SK-N-SH (cell line): ENCODE data around the gene SLC25A42. TPM values are rescaled to one million over a fixed set of nuclear protein-coding genes. Genes with fewer than 3 reads are reported as not detected.

Experiments
- CTCF ChIA-PET: fragments of 300-600, 350-600 bp; formaldehyde crosslinking; extraction: SDS; loops from one replicate; lab custom pipeline; 2021; lab: Yijun Ruan, JAX
- POLR2A ChIA-PET: fragments of 350-600 bp; sonication (Branson Sonifier 250); formaldehyde crosslinking; extraction: SDS; loops from one replicate; lab custom pipeline; 2020; ENCODE audit warnings: antibody characterized with exemption, inconsistent platforms; lab: Yijun Ruan, JAX
- DNase-seq: peaks from one replicate; pipeline ENCODE4 v3.0.0; 2012
- H2AFZ ChIP-seq: fragments of 200-600 bp; sonication (generic); 2 replicates; pipeline ENCODE4 v1.8.1; 2016; ENCODE audit warnings: antibody characterized with exemption, mild to moderate bottlenecking, low read depth
- H3F3A ChIP-seq: fragments of 200-600 bp; sonication (generic); replicated peaks from 2 replicates; pipeline ENCODE3; 2016; ENCODE audit warnings: antibody characterized with exemption, mild to moderate bottlenecking; ENCODE audit not compliant: insufficient read depth
- H3K27ac ChIP-seq, 2 experiments: fragments of 200-500 bp in 1 of 2; fragments of 200-600 bp in 1 of 2; sonication (Bioruptor generic) in 1 of 2; sonication (generic), shearing (Covaris generic) in 1 of 2; 2 replicates each; pipeline versions ENCODE4 v1.5.1 to v1.6.1; 2014 to 2016; ENCODE audit warnings: low read depth in 2 of 2, inconsistent platforms in 1 of 2, low read length in 1 of 2, mild to moderate bottlenecking in 1 of 2, mixed read lengths in 1 of 2
- H3K27me3 ChIP-seq: fragments of 200-600 bp; sonication (generic), shearing (Covaris generic); 2 replicates; pipeline ENCODE4 v1.6.1; 2016; ENCODE audit warnings: mixed run types; ENCODE audit not compliant: insufficient read depth
- H3K36me3 ChIP-seq, 2 experiments: fragments of 200-500 bp in 1 of 2; fragments of 200-600 bp in 1 of 2; sonication (Bioruptor generic) in 1 of 2; sonication (generic) in 1 of 2; replicated peaks in 1 of 2; 2 replicates each; pipeline versions ENCODE3 to v1.5.1; 2014 to 2016; ENCODE audit warnings: low read length in 1 of 2, mild to moderate bottlenecking in 1 of 2; ENCODE audit not compliant: insufficient read depth in 2 of 2, control insufficient read depth in 1 of 2
- H3K4me1 ChIP-seq, 2 experiments: fragments of 200-500 bp in 1 of 2; fragments of 200-600 bp in 1 of 2; sonication (Bioruptor generic) in 1 of 2; sonication (generic), shearing (Covaris generic) in 1 of 2; 2 replicates each; pipeline versions ENCODE4 v1.5.1 to v1.6.1; 2014 to 2016; ENCODE audit warnings: low read depth in 1 of 2, low read length in 1 of 2, mixed run types in 1 of 2; ENCODE audit not compliant: insufficient read depth in 2 of 2, control insufficient read depth in 1 of 2
- H3K4me2 ChIP-seq: fragments of 200-600 bp; sonication (generic), shearing (Covaris generic); 2 replicates; pipeline ENCODE4 v1.6.1; 2017; ENCODE audit warnings: mixed run types
- H3K4me3 ChIP-seq, 2 experiments: fragments of 200-500 bp in 1 of 2; fragments of 200-600 bp in 1 of 2; sonication (Bioruptor generic) in 1 of 2; sonication (generic), shearing (Covaris generic) in 1 of 2; 2 replicates each; pipeline versions ENCODE4 v1.5.1 to v1.8.1; 2014 to 2016; ENCODE audit warnings: low read depth in 2 of 2, inconsistent platforms in 1 of 2, low read length in 1 of 2, mild to moderate bottlenecking in 1 of 2, mixed read lengths in 1 of 2, moderate library complexity in 1 of 2
- H3K79me2 ChIP-seq: fragments of 200-600 bp; sonication (generic); 2 replicates; pipeline ENCODE4 v1.8.1; 2017; ENCODE audit warnings: mild to moderate bottlenecking; ENCODE audit not compliant: insufficient read depth
- H3K9ac ChIP-seq: fragments of 200-600 bp; sonication (generic); 2 replicates; pipeline ENCODE4 v1.6.1; 2017; ENCODE audit warnings: mixed run types
- H3K9me2 ChIP-seq: fragments of 200-600 bp; sonication (generic); 2 replicates; pipeline ENCODE4 v1.6.1; 2017; ENCODE audit warnings: mixed run types
- H3K9me3 ChIP-seq: fragments of 200-600 bp; sonication (generic); 2 replicates; pipeline ENCODE4 v1.6.1; 2017; ENCODE audit warnings: mixed run types, mild to moderate bottlenecking, moderate library complexity
- H4K20me1 ChIP-seq: fragments of 200-600 bp; sonication (generic); 2 replicates; pipeline ENCODE4 v1.6.1; 2017; ENCODE audit warnings: mild to moderate bottlenecking, mixed run types; ENCODE audit not compliant: insufficient read depth
- EZH2phosphoT487 ChIP-seq: fragments of 200-600 bp; sonication (generic); IDR thresholded peaks from 2 replicates; pipeline ENCODE4 v1.6.1; 2017; ENCODE audit warnings: low read depth, mixed run types, mild to moderate bottlenecking, antibody characterized with exemption, moderate library complexity, borderline replicate concordance
- MEF2A ChIP-seq: IDR thresholded peaks from 2 replicates; pipeline ENCODE4 v1.4.0; 2012; ENCODE audit warnings: low read depth, borderline replicate concordance
- MXI1 ChIP-seq: IDR thresholded peaks from 2 replicates; pipeline ENCODE4 v1.6.1; 2012; ENCODE audit warnings: mild to moderate bottlenecking, low read depth, low read length, improper control_type of control experiment
- RAD21 ChIP-seq: IDR thresholded peaks from 2 replicates; pipeline ENCODE4 v1.6.1; 2012; ENCODE audit warnings: mild to moderate bottlenecking, low read length
- USF1 ChIP-seq: IDR thresholded peaks from 2 replicates; pipeline ENCODE4 v1.4.0; 2012; ENCODE audit warnings: low read depth, borderline replicate concordance
- USF2 ChIP-seq: fragments of 150-350 bp; IDR thresholded peaks from 2 replicates; pipeline ENCODE4 v1.6.1; 2017; ENCODE audit warnings: antibody characterized with exemption, low read length, low read depth, borderline replicate concordance
- ZBTB33 ChIP-seq: IDR thresholded peaks from 2 replicates; pipeline ENCODE4 v1.4.0; 2012; ENCODE audit warnings: low read depth, borderline replicate concordance
- WGBS: methylation state at CpG from one replicate; pipeline ENCODE4 v1.1.6; 2017; ENCODE audit warnings: low lambda C conversion rate; 5-methylcytosine and 5-hydroxymethylcytosine counted together
- polyA plus RNA-seq, 3 experiments: library from polyadenylated mRNA; depleted of rRNA; stranded (reverse); fragments of >200 nt; gene quantifications; 2 replicates each; pipeline ENCODE4 v1.2.3, GENCODE V29; 2012
- TF ChIP-seq, protein P1 (sequence below): fragments of 200-600 bp; sonication (generic); IDR thresholded peaks from 2 replicates; pipeline ENCODE4 v1.6.1; 2017; ENCODE audit warnings: antibody characterized with exemption, mild to moderate bottlenecking, moderate library complexity

SLC25A42 gene
- polyA plus RNA-seq, 1 of the 3 experiments (the other 2 are of a cell fraction): 6.1 TPM

DNA sequence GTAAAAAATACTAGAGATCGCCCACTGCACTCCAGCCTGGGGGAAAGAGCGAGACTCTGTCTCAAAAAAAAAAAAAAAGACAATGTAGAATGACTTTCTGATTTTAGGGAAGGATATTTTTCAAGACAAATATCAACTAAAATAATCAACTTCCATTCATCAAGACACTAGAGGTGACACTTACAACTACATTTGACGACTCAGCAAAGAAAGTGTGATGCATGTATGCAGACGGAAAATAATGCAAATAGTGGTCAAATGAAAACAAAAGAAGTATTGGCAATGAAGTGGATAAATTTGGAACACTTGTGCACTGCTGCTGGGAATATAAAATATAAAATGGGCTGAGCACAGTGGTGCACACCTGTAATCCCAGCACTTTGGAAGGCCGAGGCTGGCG is 62.3 kb downstream of the SLC25A42 start:
- H3K4me1 ChIP-seq: no peaks in the 10 kb centered on the region
- ChIA-PET POLR2A (no interaction called here), CTCF (no interaction called here)
- H3K27ac ChIP-seq: no peak overlapping the region
- no peak overlapping the region for H3K4me3 ChIP-seq
- H3K79me2 ChIP-seq: no peaks in the 10 kb centered on the region
- H3K4me2 ChIP-seq: no peak overlapping the region
- peaks cover 0 to 8% of the 10 kb centered on the region in 2 experiments for H3K36me3 ChIP-seq
- H4K20me1 ChIP-seq: no peaks in the 10 kb centered on the region
- H3K9me3 ChIP-seq: peaks cover 4% of the 10 kb centered on the region; the same call in 1 of the 2 replicates
- no peak for DNase-seq
- H3F3A ChIP-seq: no peaks in the 10 kb centered on the region
- no peak overlapping the region for H2AFZ ChIP-seq
- no peaks in the 10 kb centered on the region for H3K9me2 ChIP-seq
- WGBS: 95% methylated on average over 6 of the region's 6 CpGs
- H3K27me3 ChIP-seq: no peaks in the 10 kb centered on the region
- H3K9ac ChIP-seq: no peak overlapping the region
- TF ChIP-seq, protein P1, sequence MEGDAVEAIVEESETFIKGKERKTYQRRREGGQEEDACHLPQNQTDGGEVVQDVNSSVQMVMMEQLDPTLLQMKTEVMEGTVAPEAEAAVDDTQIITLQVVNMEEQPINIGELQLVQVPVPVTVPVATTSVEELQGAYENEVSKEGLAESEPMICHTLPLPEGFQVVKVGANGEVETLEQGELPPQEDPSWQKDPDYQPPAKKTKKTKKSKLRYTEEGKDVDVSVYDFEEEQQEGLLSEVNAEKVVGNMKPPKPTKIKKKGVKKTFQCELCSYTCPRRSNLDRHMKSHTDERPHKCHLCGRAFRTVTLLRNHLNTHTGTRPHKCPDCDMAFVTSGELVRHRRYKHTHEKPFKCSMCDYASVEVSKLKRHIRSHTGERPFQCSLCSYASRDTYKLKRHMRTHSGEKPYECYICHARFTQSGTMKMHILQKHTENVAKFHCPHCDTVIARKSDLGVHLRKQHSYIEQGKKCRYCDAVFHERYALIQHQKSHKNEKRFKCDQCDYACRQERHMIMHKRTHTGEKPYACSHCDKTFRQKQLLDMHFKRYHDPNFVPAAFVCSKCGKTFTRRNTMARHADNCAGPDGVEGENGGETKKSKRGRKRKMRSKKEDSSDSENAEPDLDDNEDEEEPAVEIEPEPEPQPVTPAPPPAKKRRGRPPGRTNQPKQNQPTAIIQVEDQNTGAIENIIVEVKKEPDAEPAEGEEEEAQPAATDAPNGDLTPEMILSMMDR: no peak
- no peak for TF ChIP-seq EZH2phosphoT487
- TF ChIP-seq, all 33 proteins: peak for 0

- Histone ChIP-seq H3K4me3 (no peak overlapping the region), H3K4me1 (peaks cover 0 to 1% of the 10 kb centered on the region in 2 experiments; a peak in 1 of 4 replicates), H2AFZ (no peak overlapping the region), H3K79me2 (no peaks in the 10 kb centered on the region), H4K20me1 (no peaks in the 10 kb centered on the region), H3F3A (no peaks in the 10 kb centered on the region), H3K27me3 (no peaks in the 10 kb centered on the region), H3K9ac (no peak overlapping the region), H3K9me3 (no peaks in the 10 kb centered on the region), H3K4me2 (no peak overlapping the region), H3K36me3 (peaks cover 0 to 5% of the 10 kb centered on the region in 2 experiments), H3K27ac (no peak overlapping the region), H3K9me2 (no peaks in the 10 kb centered on the region)
- ChIA-PET POLR2A (no interaction called here), CTCF (interaction anchor here (0.7 kb wide), 1 partner anchor 14 kb away, joined by 3 read pairs; no protein-coding TSS in a partner anchor)
- 78% methylated on average over 3 of the region's 3 CpGs for WGBS
- no peak for DNase-seq
- TF ChIP-seq RAD21 (no peak), MEF2A (no peak), USF1 (no peak), USF2 (no peak), MXI1 (no peak), ZBTB33 (no peak)
Observed at GRCh38 chr19:19131989-19132388, 68.2 kb downstream of the SLC25A42 start.
